EL (cell line): ENCODE results near the gene COPE.
"Not testable (repeated sequence)": the region's sequence is repeated elsewhere in the genome, so short reads cannot be mapped to it uniquely, and the experiment has no call there.

Source experiments
- DNase-seq: peaks from one replicate; pipeline ENCODE4 v3.0.0-alpha.2; 2016

Gene COPE

DNA sequence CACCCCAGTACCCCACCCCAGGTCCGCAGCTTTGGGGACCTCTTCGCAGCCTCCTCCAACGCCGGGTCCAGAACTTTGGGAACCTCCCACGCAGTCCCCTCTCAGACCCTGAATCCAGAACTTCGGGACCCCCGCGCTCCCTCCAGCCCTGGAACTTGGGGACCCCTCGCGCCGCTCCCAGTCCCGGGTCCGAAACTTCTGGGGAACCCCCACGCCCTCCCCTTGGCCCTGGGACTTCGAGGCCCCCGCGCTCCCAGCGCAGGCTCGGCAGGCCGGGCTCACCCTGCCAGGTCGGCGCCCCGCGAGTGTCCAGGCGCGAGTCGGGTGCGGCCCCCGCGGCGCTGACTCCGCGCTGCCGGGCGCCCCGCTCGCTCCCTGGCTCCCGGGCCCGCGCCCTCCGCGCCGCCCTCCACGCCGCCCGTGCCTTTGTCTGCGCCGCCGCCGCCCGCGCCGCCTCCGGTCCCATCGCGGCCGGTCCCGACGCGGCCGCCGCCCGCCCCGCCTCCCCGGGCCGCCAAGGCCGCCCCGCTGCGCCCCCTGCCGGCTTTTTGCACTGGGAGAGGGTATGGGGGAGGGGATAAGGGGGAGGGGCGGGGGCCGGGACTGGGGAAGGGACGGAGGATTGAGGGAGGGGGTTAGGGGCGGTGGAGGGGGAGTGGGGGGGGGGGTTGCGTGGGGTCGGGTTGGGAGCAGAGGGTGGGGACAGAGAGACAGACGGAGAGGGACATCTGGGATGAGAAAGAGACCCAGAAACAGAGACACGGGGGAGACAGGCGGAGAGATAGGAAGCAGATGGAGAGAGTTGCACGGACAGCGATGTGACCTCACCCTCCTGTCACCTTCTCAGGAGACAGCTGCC lies 21.8 kb upstream of the COPE start, which contains the start of gene HOMER3:
Gene HOMER3, minus strand, starts transcription at position 449 of the 859 bp plus-strand sequence. CDS start 2,235 bp downstream, outside the sequence.
- DNase-seq = peak; percentile 62

DNA sequence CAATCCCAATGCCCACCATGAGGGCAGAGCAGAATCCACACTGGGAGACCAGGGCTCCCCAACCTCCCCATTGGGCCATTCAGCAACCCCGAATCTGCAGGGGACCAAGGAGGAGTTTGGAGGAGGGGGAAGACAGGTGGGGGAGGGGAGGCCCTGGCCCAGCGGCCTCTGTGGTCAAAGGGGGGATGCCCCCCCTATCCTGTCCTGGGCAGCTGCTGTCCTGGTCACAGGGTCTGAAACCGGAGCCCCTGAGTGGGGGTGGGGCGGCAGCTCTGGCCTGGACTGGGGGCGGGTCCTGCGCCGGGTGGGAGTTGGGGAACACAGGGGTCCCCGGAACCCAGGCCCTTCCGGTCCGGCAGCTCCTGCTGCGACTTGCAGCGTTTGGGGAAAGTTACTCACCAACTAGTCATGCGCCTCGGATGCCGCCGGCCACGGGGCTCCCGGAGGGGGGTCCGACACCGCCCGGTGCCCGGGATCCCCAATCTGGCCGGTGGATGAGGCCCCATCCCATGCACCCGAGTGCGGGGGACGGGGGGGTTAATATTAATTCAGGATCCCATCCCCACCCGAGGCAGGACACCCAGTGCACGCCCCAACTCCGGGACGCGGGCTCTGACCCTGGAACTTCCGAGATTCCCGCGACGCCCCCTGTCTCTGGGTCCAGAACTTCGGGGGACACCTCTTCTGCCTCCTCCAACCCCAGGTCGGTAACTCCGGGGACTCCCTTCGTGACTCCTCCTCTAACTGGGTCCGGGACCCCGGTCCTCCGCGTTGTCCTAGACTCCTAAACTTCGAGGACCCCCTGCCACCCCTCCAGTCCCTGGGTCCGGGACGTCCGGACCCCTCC lies 21.0 kb upstream of the COPE start:
- DNase-seq = peak; percentile 73

DNA sequence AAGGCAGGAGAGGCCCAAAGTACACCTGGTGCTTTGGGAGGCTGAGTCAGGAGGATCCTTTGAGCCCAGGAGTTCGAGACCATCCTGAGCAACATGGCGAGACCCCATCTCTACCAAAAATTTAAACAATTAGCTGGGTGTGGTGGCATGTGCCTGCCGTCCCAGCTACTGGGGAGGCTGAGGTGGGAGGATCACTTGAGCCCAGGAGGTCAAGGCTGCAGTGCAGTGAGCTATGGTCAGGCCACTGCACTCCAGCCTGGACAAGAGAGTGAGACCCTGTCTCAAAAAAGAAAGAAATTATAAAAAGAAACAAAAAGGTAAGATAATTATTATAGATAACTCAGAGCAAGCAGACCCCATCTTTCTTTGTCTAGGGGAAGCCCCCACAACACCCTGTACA lies 20.0 kb upstream of the COPE start:
- DNase-seq = no peak

DNA sequence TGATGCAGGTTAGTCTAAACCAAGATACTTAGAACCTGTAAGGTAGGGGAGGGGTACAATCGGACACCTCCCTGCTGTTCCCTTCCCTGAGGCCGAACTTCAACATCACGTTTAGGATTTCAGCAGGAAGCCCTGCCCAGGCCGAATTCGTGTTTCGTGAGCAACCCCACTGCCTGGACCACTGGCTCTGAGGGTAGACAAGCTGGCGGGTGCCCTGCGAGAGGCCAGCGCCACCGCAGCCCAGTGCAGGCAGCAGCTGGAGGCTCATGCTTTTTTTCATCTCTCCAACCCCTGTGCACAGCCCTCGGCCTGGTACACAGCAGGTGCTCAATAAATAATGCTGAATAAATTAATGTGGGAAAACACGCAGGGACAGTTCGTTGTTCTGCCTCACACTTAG lies 14.1 kb upstream of the COPE start:
- DNase-seq = no peak

DNA sequence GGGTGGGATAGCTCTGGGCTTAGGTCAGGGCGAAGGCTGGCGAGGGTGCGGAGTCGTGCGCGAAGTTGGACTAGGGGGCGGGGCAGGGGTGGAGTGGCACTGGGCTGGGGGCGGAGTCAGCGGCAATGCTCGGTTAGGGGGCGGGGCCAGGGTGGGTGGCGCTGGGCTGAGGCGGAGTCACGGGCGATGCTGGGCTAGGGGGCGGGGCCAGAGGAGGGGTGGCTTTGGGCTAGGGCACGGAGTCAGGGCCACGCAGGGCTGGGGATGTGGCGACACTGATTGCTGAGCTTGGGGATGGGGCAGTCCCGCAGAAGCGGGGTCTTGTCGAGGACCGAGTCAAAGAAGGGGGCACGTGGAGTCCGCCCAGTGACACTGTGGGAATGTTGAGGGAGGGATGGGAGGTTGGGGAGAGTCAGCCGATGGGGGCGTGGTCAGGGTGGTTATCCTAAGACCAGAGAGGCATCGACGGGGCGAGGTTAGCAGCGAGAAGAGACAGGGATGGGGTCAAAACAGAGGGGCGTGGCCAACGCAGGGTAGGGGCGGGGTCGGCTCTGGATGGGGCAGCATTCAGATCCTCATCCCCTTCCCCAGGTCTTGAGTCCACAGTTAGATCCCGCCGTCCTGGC lies 13.1 kb upstream of the COPE start:
- DNase-seq = peak; percentile 36

DNA sequence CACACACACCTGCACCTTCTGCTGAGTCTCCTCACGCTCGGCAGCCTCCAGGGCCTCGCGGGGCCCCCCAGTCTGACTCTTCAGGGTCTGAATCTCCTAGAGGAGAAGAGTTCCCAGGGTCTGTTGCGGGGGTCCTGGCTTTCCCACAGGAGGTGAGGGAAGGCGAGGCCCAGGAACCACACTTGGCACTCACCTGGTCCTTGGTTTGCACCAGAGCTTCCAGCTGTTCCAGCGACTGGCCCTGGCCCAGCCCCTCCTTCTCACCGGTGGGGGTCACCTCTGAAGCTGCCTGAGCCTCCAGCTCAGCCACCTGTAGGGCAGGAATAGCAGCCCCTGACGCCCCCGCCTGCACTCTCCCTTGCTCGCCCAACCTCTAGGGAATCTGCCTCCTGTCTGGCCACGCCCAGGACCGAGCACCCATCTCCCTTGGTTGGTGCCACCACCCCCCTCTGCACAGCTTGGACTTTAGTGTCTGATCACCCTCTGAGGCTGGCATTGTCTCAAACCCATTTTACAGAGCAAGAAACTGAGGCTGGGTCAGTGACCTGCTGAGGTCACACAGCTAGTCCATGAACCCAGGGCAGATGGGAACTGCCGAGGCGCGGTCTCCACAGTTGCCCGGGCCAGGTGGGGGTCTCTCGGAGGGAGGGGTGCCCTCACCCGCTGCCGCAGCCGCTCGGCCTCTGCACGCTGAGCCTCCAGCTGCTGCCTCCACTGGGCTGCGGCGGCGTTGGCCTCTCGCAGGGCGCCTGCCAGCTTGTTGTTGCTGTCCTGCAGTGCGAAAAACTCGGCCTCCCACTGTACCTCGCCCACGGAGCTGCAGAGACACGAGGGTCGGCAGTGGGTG lies 12.4 kb upstream of the COPE start:
- DNase-seq = no peak

DNA sequence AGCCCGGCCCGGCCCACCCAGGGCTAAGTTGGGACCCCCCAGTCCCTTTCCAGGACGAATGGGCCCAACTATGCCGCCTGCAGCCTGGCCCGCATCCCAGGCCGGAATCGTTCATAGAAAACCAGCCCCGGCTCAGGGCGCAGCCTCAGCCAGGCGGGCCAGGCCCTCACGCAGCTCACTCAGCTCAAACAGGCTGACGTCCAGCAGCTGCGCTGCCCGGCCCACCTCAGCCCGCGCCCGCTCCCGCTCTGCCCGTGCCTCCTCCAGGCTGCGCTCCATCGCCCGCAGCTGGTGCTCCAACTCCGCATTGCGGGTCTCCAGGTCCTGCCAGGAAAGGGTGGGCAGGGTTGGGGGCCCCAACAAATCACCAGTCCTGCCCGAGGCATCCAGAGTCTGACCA lies 10.1 kb upstream of the COPE start:
- DNase-seq = no peak

DNA sequence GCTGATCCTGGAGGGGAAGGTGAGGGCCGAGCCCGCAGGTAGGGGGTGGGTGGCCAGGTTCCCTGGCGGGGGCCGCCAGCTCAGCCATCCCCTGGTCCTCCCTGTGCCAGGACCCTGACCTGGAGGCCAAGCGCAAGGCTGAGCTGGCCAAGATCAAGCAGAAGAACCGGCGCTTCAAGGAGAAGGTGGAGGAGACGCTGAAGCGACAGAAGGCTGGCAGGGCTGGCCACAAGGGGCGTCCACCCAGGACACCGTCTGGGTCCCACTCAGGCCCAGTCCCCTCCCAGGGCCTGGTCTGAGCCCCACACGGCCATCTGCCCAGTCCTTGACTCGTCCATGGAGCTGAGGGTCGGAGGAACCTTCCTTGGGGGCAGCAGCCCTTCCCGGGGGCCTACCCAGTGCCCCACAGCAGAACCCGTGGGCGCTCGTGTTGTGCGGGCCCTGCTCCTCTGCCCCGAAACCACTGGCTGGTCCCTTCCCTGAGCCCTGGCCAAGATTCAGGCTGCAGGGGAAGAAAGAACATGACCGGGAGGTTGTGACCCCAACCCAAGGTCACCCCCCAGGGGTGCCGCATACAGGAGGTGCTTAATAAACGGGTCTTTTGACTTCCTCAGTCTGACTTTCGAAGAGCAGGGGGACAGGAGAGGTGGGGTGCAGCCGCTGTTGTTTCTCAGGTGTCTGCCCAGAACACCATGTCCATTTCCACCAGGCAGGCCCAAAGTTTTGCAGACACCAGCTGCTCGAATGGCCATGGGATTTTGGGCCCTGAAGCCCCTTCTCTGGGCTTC lies 9.0 kb upstream of the COPE start:
- DNase-seq = no peak

DNA sequence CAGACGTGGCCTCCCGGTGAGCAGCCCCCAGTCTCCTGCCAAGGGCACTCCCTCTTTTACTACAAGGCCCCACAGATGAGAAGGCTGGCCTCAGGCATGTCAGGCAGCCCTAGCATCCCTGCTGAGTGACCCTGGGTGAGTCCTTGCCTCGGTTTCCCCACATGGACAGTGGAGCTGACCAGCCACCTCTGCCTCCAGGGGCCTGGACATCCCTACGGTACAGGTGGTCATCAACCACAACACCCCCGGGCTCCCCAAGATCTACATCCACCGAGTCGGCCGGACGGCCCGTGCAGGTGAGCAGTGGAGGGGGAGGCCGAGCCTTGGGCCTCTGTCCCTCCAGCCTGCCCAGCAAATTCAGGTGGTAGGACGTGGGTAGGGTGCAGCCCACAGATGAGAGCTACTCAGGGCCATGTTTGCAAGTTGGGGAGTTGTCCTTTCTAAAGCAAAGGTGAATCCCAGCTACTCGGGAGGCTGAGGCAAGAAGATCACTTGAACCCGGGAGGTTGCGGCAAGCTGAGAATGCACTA lies 5.6 kb upstream of the COPE start:
- DNase-seq = no peak

DNA sequence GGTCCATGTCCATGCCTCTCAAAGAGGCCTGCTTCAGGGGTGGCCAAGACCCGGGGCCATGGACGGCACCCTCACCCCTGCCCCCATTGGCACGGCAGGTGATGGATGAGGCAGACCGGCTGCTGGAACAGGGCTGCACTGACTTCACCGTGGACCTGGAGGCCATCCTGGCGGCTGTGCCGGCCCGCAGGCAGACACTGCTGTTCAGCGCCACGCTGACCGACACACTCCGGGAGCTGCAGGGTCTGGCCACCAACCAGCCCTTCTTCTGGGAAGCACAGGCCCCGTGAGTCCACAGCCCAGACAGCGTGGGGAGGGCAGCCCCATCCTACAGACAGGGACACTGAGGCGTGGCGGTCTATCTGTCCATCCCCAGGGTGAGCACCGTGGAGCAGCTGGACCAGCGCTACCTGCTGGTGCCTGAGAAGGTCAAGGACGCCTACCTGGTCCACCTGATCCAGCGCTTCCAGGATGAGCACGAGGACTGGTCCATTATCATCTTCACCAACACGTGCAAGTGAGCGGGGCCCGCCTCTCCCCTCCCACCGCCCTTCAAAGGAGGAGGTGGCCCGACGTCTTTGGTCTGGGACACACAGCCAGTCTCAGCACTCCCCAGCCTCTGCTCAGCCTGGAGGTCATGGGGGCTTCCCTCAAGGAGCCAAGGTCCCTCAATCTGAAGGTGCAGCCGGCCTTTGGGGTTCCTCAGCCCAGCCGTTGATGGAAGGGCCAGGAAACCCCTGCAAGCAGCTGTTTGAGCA lies 3.2 kb upstream of the COPE start:
- DNase-seq = no peak

DNA sequence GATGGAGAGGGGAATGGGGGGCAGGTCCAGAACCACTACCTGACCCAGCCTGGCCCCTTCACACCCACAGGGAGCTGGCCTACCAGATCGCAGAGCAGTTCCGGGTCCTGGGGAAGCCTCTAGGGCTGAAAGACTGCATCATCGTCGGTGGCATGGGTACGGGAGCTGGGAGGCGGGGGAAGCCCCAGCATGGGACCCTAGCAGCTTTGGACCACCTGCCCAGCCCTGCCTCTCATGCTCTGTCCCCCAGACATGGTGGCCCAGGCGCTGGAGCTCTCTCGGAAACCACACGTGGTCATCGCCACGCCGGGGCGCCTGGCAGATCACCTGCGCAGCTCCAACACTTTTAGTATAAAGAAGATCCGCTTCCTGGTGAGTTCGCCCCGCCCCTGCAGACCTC lies 2.4 kb upstream of the COPE start:
- no peak for DNase-seq

DNA sequence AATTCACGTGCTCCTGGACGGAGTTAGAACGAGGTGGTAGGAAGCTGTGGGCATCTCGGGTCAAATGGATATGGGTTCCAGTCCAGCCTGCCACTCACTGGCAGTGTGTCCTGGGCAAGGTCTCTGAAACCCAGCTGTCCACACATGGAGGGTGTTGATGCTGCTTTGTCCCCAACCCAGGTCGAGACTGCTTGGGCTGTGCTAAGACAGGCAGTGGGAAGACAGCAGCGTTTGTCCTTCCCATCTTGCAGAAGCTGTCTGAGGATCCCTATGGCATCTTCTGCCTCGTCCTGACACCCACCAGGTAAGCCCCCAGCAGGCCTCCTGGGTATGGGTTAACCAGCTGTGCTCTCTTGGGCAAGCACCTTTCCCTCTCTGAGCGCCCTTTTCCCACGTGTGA lies 1.2 kb upstream of the COPE start:
- no peak for DNase-seq

DNA sequence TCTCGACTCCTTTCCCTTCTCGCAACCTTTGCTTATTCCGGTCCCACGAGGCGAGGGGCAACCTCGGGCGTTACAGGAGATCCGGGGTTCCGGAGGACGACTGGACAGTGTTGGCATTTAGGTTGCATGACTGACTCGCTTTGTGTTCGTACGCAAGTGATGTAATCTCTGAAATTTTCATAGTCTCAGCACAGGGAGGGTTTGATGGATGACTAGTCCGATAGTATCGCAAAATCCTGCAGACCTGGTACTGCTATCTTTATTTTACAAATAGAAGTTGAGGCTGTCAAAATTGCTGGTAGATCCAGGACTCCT lies 670 bp upstream of the COPE start:
- no peak for DNase-seq

DNA sequence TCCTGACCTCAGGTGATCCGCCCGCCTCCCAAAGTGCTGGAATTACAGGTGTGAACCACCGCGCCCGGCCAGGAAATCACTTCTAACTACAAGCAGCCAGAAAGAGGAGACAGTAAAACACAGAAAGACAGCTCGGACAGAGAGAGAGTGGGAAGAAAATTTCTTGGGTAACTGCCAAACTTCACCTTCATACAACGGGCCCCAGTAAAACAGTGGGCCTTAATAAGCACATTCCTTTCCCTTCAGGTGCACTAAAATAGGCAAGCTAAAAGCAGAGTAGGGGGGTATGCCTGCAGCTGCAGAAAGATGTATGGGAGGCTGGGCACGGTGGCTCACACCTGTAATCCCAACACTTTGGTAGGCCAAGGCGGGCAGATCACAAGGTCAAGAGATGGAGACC lies 1.6 kb downstream of the COPE start:
- DNase-seq = not testable (repeated sequence)

DNA sequence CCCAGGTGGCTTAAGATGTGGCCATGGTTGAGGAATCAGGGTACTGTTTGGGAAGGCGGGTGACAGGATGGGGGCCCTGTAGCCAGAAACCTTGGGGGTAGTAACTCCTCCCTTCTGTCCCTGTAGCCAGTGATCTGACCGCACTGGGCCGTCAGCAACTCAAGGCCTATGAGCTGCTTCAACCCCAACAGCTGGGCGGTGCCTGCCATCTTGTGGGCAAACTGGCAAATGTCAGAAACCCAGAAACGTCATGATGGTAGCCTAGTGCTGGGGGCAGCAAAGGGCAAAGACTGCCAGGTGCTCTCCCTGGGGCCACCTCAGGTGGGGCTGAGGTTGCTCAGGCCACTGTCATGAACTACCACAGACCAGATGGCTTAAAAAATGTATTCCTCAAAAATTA lies 3.5 kb downstream of the COPE start:
- peak; percentile 47 for DNase-seq

DNA sequence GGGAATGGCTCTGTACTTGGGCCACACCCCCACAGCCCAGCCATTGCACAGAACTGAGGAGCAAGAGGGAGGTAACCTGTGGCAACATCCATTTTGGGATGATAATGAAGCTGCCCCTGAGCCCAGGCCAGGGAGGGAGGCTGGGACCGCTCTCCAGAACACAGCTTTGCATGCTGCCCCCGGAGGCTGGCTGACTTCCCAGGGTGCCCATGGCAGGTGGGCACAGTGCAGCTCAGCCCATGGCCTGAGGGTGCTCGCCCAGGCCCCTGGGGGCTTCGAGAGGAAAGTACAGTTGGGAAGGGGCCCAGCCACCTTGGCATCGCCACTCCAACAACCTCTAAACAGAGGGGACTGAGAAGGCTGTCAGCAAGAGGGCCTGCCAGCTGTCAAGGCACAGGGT lies 5.7 kb downstream of the COPE start:
- DNase-seq = no peak

DNA sequence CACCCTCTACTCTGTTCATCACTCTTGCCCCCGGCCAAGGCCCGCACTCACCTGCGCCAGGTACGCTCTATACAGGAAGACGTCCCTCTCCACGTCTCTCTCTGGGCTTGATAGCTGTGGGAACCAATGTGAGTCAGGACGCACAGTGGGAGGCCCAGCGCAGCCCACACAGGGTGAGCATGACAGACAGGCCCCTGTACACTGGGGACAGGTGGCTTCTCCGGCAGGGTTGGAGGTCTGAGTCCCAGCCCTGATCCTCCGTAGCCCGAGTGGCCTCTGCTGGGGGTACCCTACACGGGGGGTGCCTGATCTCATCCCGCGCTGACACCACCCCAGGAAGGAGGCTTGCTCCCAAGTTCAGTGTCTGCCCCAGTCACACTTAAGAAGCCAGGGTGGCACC lies 6.3 kb downstream of the COPE start:
- DNase-seq = no peak

DNA sequence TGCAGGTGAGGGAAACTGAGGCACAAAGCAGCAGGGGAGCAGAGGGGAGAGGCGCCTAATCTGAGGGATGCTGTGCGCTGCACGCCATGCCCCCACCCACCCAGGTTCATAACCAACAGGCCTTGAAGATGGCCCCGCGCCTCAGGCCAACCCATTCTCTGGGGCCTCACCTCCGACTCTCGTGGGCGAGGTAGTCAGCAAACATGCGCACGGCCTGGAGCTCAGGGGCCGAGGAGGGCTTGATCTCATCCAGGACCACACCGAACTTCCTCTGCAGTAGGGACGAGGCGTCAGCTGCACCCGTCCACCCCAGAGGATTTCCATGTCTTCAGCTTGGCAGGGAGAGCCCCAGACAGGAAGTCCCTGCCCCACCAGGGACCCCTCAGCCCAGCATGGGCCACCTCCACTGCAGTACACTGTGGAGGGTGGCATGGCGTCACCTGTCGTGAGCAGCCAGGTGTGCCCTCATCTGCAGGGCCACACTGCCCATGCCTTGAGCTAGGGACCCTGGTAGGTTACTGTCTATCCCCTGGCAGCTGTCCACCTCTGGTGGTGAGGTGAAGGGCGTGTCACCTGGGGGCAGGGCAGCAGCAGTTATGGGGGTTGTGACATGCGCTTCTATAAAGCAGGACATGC lies 8.3 kb downstream of the COPE start:
- DNase-seq = no peak

DNA sequence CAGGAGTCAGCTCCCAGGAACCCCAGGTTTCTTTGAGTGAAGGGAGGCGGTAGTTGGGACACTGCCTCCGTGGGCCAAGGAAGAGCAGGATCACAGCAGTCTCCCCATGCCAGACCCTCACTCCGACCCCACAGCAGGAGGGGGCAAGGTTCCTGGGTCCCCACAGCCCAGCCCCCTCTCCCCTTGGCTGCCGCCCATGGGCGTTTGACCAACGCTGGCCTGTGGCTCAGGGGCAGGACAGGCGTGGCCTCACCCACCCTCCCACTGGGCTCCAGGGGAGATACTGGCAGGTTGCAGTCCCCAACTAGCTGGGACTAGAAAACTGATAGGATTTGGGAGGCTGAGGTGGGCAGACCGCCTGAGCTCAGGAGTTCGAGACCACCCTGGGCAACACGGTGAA lies 9.2 kb downstream of the COPE start:
- DNase-seq = no peak

DNA sequence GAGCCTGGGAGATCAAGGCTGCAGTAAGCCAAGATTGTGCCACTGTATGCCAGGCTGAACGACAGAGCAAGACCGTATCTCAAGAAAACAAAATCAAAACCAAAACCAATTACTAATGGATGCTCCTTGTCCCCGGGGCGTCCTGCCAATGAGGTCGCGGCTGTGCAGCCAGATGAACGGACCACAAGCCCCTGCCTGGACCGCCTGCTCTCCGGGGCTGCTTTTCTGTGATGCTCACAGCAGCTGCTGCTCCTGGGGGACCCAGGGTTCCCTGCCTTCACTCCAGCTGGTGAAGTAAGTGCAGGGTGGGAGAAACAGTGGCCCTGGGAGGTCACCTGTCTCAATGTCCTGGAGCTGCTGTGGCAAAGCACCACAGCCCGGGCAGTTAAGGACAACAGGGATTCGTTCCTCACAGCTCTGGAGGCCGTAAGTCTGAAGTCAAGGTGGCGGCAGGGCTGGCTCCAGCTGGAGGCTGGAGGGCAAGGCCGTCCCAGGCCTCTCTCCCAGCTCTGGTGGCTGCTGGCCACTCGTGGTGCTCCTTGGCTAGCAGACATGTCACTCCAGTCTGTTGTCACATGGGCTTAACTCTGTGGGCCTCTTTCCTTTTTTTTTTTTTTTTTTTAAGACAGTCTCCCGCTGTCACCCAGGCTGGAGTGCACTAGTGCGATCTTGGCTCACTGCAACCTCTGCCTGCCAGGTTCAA lies 10.1 kb downstream of the COPE start:
- DNase-seq = no peak
